NCI-H1092 (cell line): Measurements from ENCODE around the gene NWD2.
"Not testable (repeated sequence)": the region's sequence is repeated elsewhere in the genome, so short reads cannot be mapped to it uniquely, and the experiment has no call there.

ENCODE experiments used
- DNase-seq: peaks from one replicate; lab custom pipeline; 2025; lab: John Stamatoyannopoulos, UW

NWD2 gene

GRCh38 chr4:37392521-37393255 is 148.1 kb downstream of the NWD2 start:
- no peak for DNase-seq

GRCh38 chr4:37393321-37393720 is 148.8 kb downstream of the NWD2 start:
- DNase-seq: no peak

GRCh38 chr4:37393889-37394288 is 149.3 kb downstream of the NWD2 start:
- DNase-seq: no peak

- DNase-seq: no peak
Observed at GRCh38 chr4:37397505-37397904, 153.0 kb downstream of the NWD2 start.

- no peak for DNase-seq
Observed at GRCh38 chr4:37400241-37400881, 155.8 kb downstream of the NWD2 start.

GRCh38 chr4:37407938-37408826 is 163.6 kb downstream of the NWD2 start:
- not testable (repeated sequence) for DNase-seq

- DNase-seq: not testable (repeated sequence)
Observed at GRCh38 chr4:37413612-37414011, 169.1 kb downstream of the NWD2 start.

GRCh38 chr4:37415845-37416369 is 171.4 kb downstream of the NWD2 start:
- no peak for DNase-seq

- DNase-seq: no peak
Observed at GRCh38 chr4:37421614-37422013, 177.1 kb downstream of the NWD2 start.

- DNase-seq: no peak
Observed at GRCh38 chr4:37422102-37422501, 177.6 kb downstream of the NWD2 start.

GRCh38 chr4:37422638-37423037 is 178.1 kb downstream of the NWD2 start:
- DNase-seq: no peak

GRCh38 chr4:37423310-37423709 is 178.8 kb downstream of the NWD2 start:
- DNase-seq: no peak

GRCh38 chr4:37424753-37425152 is 180.2 kb downstream of the NWD2 start:
- no peak for DNase-seq

- no peak for DNase-seq
Observed at GRCh38 chr4:37425857-37426256, 181.3 kb downstream of the NWD2 start.

- no peak for DNase-seq
Observed at GRCh38 chr4:37427193-37427592, 182.7 kb downstream of the NWD2 start.

- no peak for DNase-seq
Observed at GRCh38 chr4:37429906-37430305, 185.4 kb downstream of the NWD2 start.

- DNase-seq: no peak
Observed at GRCh38 chr4:37430718-37431416, 186.3 kb downstream of the NWD2 start.

GRCh38 chr4:37431417-37431743 is 186.8 kb downstream of the NWD2 start:
- no peak for DNase-seq

GRCh38 chr4:37434469-37434868 is 189.9 kb downstream of the NWD2 start:
- DNase-seq: no peak

- DNase-seq: no peak
Observed at GRCh38 chr4:37436546-37436945, 192.0 kb downstream of the NWD2 start.

- DNase-seq: no peak
Observed at GRCh38 chr4:37437163-37437562, 192.6 kb downstream of the NWD2 start.
